ENCODE results near the gene HIVEP2.

GRCh38 chr6:142908235-142908634, 36.7 kb downstream of the HIVEP2 start:
- TF ChIP-seq CTCF (IDR thresholded peaks at IDR 0.05 in 8 of 11, conservative IDR thresholded peaks at IDR 0.05 in 3 of 11), result no peak
- no peak for TF ChIP-seq POLR2A (IDR thresholded peaks at IDR 0.05)
